DOHH2 (cell line): ENCODE measurements around the gene CTIF.

ENCODE experiments used
- H3F3A ChIP-seq: fragments of 200-600 bp; sonication (generic), shearing (Covaris generic); 2 replicates; pipeline ENCODE4 v1.6.0; 2016; ENCODE audit warnings: antibody characterized with exemption, mild to moderate bottlenecking; ENCODE audit not compliant: control insufficient read depth, insufficient read depth
- H3K27ac ChIP-seq: fragments of 200-600 bp; sonication (generic); 2 replicates; pipeline ENCODE4 v1.5.1; 2014; ENCODE audit warnings: low read depth, mild to moderate bottlenecking, low read length, moderate library complexity
- H3K27me3 ChIP-seq: fragments of 200-600 bp; sonication (generic); 2 replicates; pipeline ENCODE4 v1.6.1; 2014; ENCODE audit warnings: mild to moderate bottlenecking, low read length, mixed read lengths; ENCODE audit not compliant: control insufficient read depth
- H3K36me3 ChIP-seq: fragments of 200-600 bp; sonication (generic); 2 replicates; pipeline ENCODE4 v1.6.1; 2014; ENCODE audit warnings: mild to moderate bottlenecking, low read length, moderate library complexity, mixed read lengths; ENCODE audit not compliant: control insufficient read depth
- H3K4me1 ChIP-seq: fragments of 200-600 bp; sonication (generic); 2 replicates; pipeline ENCODE4 v1.6.1; 2014; ENCODE audit warnings: mild to moderate bottlenecking, low read length, mixed read lengths; ENCODE audit not compliant: control insufficient read depth
- H3K4me2 ChIP-seq: fragments of 200-600 bp; sonication (generic); 2 replicates; pipeline ENCODE4 v1.6.0; 2014; ENCODE audit warnings: mild to moderate bottlenecking, low read length, moderate library complexity
- H3K4me3 ChIP-seq: fragments of 200-600 bp; sonication (generic); 2 replicates; pipeline ENCODE4 v1.5.1; 2014; ENCODE audit warnings: mild to moderate bottlenecking, low read length, mixed read lengths
- H3K79me2 ChIP-seq: fragments of 200-600 bp; sonication (generic); 2 replicates; pipeline ENCODE4 v1.6.1; 2014; ENCODE audit warnings: mild to moderate bottlenecking, low read length, mixed read lengths; ENCODE audit not compliant: control insufficient read depth
- H3K9me2 ChIP-seq: fragments of 200-600 bp; sonication (generic); replicated peaks from 2 replicates; pipeline ENCODE4 v1.6.1; 2014; ENCODE audit warnings: mild to moderate bottlenecking, low read length, mixed read lengths; ENCODE audit not compliant: control insufficient read depth
- H3K9me3 ChIP-seq: fragments of 200-600 bp; sonication (generic); 2 replicates; pipeline ENCODE4 v1.6.1; 2014; ENCODE audit warnings: antibody characterized with exemption, low read length, mixed read lengths; ENCODE audit not compliant: control insufficient read depth, insufficient read depth
- H4K20me1 ChIP-seq: fragments of 200-600 bp; sonication (generic); 2 replicates; pipeline ENCODE4 v1.6.0; 2014; ENCODE audit warnings: low read depth, mild to moderate bottlenecking, antibody characterized with exemption, low read length, moderate library complexity; ENCODE audit not compliant: control insufficient read depth, insufficient read depth
- EZH2phosphoT487 ChIP-seq: fragments of 200-600 bp; sonication (generic); IDR thresholded peaks from 2 replicates; pipeline ENCODE4 v1.6.1; 2017; ENCODE audit warnings: borderline replicate concordance, mild to moderate bottlenecking, antibody characterized with exemption, low read length, moderate library complexity, mixed read lengths
- TF ChIP-seq, protein P1 (sequence below): fragments of 200-600 bp; sonication (generic); IDR thresholded peaks from one replicate; pipeline ENCODE4 v1.5.1; 2014; ENCODE audit warnings: antibody characterized with exemption, mild to moderate bottlenecking, low read depth, low read length; ENCODE audit not compliant: poor library complexity, severe bottlenecking

The CTIF gene

DNA sequence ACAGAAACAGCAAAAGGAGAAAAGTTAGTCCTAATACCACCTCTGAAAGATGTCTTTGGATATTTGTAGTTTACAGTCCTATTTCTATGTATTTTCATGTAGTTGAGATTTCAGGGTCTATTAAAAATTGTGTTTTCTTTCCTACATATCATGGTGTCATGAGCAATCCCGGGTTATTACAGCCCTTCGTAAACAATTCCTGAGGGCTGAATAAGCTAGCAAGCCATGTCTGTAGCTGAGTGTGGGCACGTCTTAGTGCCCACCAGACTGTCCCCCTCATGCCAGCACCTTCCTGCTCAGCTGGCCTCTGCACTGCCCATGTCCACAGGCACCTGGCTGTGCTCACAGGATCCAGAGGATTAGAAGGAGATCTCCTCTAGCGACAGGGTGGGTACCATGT lies 60.6 kb downstream of the CTIF start:
- Histone ChIP-seq H3K4me3 (no peak overlapping the region), H3K9me2 (no peaks in the 10 kb centered on the region), H3K27me3 (no peaks in the 10 kb centered on the region), H3K27ac (no peak overlapping the region), H3F3A (no peaks in the 10 kb centered on the region), H3K79me2 (no peaks in the 10 kb centered on the region), H3K4me2 (no peak overlapping the region), H4K20me1 (no peaks in the 10 kb centered on the region), H3K4me1 (no peaks in the 10 kb centered on the region), H3K36me3 (no peaks in the 10 kb centered on the region), H3K9me3 (no peaks in the 10 kb centered on the region)
- no peak for TF ChIP-seq EZH2phosphoT487
- TF ChIP-seq, protein P1, sequence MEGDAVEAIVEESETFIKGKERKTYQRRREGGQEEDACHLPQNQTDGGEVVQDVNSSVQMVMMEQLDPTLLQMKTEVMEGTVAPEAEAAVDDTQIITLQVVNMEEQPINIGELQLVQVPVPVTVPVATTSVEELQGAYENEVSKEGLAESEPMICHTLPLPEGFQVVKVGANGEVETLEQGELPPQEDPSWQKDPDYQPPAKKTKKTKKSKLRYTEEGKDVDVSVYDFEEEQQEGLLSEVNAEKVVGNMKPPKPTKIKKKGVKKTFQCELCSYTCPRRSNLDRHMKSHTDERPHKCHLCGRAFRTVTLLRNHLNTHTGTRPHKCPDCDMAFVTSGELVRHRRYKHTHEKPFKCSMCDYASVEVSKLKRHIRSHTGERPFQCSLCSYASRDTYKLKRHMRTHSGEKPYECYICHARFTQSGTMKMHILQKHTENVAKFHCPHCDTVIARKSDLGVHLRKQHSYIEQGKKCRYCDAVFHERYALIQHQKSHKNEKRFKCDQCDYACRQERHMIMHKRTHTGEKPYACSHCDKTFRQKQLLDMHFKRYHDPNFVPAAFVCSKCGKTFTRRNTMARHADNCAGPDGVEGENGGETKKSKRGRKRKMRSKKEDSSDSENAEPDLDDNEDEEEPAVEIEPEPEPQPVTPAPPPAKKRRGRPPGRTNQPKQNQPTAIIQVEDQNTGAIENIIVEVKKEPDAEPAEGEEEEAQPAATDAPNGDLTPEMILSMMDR, result no peak

DNA sequence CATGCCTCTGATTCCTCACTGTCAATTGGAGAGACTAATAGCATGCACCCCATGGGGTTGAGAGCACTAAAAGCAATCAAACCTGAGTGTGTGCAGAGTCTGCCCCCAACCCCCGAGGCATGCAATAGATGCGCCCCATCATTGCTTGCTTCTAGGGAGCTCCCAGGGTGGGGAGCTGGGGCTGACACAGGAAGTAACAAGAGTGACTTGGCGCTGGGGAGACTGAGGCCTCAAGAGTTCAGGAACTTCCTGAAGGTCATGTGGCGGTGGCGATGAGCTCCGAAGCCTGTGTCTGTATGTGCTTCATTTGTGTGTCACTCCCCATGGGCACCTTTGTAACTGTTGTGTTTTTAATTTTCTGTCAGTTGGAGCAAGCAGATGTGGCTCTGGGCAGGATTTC lies 61.2 kb downstream of the CTIF start:
- no peaks in the 10 kb centered on the region for H3K4me1 ChIP-seq
- H3F3A ChIP-seq, result no peaks in the 10 kb centered on the region
- no peak overlapping the region for H3K27ac ChIP-seq
- no peaks in the 10 kb centered on the region for H3K9me2 ChIP-seq
- TF ChIP-seq, protein P1, result no peak
- no peak for TF ChIP-seq EZH2phosphoT487
- H3K4me2 ChIP-seq, result no peak overlapping the region
- no peak overlapping the region for H3K4me3 ChIP-seq
- H3K79me2 ChIP-seq, result no peaks in the 10 kb centered on the region
- H4K20me1 ChIP-seq, result no peaks in the 10 kb centered on the region
- H3K9me3 ChIP-seq, result no peaks in the 10 kb centered on the region
- no peaks in the 10 kb centered on the region for H3K27me3 ChIP-seq
- H3K36me3 ChIP-seq, result no peaks in the 10 kb centered on the region

DNA sequence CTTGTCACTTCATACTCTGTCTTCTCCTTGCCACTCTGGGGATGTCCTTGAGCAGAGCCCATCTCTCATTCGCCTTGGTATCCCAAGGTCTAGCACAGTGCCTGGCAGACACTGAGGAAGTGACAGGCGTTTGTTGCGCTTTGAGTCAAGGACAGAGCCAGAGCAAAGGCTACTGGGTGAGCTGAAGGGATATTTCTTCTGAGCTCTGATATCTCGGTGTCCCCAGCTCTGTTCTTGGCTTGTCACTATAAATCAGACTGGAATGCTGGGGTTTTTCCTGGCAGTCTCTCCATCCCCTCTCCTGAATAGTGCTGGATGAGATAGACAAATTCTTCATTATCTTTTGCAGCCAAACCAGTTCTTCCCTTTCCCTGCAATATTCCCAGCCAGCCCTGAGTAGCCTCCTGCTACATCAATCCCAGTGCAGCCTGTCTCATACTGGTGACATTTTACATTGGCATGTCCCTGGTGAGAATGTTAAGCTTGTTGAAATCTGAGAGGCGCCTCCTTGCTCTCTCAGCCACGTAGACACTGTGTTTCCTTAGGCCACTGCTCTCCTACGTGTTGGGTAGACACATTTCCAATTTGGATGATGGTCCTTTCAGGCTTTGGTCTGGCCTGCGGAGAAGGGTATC lies 61.7 kb downstream of the CTIF start:
- Histone ChIP-seq H3K9me2 (no peaks in the 10 kb centered on the region), H3K27me3 (no peaks in the 10 kb centered on the region), H3K27ac (no peak overlapping the region), H3K79me2 (no peaks in the 10 kb centered on the region), H4K20me1 (no peaks in the 10 kb centered on the region), H3F3A (no peaks in the 10 kb centered on the region), H3K9me3 (no peaks in the 10 kb centered on the region), H3K36me3 (no peaks in the 10 kb centered on the region), H3K4me2 (no peak overlapping the region), H3K4me1 (peaks cover 2% of the 10 kb centered on the region; the same call in 1 of the 2 replicates), H3K4me3 (no peak overlapping the region)
- TF ChIP-seq, protein P1, result no peak
- no peak for TF ChIP-seq EZH2phosphoT487
